AG10803 (cell line): ENCODE measurements around the gene EXOC7.
"Not testable (repeated sequence)": the region's sequence is repeated elsewhere in the genome, so short reads cannot be mapped to it uniquely, and the experiment has no call there.

ENCODE experiments used
- DNase-seq: peaks from one replicate; pipeline ENCODE4 v3.0.0; 2010; ENCODE audit warnings: low read depth
- H3K4me3 ChIP-seq: 2 replicates; pipeline ENCODE4 v1.5.1; 2011; ENCODE audit warnings: mild to moderate bottlenecking, low read length, control low read depth
- TF ChIP-seq, protein P1 (sequence below): conservative IDR thresholded peaks from 2 replicates; pipeline ENCODE4 v1.5.1; 2011; ENCODE audit warnings: mild to moderate bottlenecking, low read length, control low read depth, inconsistent platforms

The EXOC7 gene

DNA sequence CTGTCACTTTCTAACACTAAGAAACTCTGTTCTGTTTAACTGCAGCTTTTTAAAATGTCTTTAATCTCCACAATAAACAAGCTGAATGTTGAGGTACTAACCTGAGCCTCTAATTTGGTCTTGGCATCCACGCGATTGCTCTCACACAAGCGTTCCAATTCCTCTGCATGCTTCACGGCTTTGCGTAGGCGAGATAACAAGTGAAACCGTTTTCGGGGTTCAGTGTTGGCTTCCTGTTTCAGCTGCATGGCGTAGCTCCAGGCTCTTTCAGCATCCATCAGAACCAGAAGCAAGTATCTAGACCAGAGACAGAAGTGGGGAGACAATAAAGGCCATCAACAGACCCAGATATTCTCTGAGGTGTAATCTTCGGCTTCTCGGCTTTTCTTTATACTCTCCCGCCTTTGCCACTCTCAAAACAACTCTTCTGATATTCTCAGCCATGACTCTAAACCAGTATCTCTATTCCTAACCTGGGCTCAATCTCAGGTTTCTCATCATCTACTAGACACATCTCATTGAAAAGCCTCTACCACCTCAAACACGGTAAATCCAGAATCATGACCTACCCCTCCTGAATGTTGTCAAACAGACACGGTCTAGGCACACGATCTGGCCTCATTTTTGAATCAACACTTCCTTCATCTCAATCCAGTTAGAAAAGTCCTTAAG is 39.6 kb downstream of the EXOC7 start:
- no peak for DNase-seq
- TF ChIP-seq, protein P1, sequence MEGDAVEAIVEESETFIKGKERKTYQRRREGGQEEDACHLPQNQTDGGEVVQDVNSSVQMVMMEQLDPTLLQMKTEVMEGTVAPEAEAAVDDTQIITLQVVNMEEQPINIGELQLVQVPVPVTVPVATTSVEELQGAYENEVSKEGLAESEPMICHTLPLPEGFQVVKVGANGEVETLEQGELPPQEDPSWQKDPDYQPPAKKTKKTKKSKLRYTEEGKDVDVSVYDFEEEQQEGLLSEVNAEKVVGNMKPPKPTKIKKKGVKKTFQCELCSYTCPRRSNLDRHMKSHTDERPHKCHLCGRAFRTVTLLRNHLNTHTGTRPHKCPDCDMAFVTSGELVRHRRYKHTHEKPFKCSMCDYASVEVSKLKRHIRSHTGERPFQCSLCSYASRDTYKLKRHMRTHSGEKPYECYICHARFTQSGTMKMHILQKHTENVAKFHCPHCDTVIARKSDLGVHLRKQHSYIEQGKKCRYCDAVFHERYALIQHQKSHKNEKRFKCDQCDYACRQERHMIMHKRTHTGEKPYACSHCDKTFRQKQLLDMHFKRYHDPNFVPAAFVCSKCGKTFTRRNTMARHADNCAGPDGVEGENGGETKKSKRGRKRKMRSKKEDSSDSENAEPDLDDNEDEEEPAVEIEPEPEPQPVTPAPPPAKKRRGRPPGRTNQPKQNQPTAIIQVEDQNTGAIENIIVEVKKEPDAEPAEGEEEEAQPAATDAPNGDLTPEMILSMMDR = no peak
- H3K4me3 ChIP-seq = no peak overlapping the region

DNA sequence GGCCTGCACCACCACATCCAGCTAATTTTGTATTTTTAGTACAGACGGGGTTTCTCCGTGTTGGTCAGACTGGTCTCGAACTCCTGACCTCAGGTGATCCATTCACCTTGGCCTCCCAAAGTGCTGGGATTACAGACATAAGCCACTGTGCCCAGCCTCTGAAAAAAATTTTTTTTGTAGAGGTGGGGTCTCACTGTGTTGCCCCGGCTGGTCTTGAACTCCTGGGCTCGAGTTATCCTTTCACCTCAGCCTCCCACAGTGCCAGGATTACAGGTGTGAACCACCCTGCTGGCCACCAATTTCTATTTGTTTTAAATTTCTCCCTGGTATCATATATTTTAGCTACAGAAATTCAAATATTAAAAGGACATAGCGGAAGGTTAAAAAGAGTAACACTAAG is 45.3 kb downstream of the EXOC7 start:
- not testable (repeated sequence) for H3K4me3 ChIP-seq, DNase-seq

DNA sequence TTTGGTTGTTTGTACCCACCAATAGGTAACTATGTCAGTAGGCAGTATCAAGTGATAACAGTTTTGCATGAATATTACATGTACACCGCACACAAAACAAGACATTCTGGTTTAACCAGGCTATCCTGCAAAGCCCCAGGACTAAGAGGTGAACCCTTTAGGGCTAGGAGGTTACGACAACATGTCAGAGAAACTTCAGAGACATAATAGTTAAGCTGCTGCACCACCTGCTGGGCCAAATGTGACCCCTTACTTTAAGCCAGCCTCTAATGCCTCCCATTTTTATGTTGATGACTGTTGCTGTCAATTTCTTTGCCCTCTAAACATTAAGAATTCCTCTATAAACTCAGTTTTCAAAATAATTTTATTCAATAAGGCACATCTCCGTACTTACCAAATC is 46.7 kb downstream of the EXOC7 start:
- no peak for DNase-seq
- no peak overlapping the region for H3K4me3 ChIP-seq
- TF ChIP-seq, protein P1 = no peak

GRCh38 chr17:76054112-76054476 is 49.5 kb downstream of the EXOC7 start:
- TF ChIP-seq, protein P1 = no peak
- no peak for DNase-seq
- H3K4me3 ChIP-seq = no peak overlapping the region

DNA sequence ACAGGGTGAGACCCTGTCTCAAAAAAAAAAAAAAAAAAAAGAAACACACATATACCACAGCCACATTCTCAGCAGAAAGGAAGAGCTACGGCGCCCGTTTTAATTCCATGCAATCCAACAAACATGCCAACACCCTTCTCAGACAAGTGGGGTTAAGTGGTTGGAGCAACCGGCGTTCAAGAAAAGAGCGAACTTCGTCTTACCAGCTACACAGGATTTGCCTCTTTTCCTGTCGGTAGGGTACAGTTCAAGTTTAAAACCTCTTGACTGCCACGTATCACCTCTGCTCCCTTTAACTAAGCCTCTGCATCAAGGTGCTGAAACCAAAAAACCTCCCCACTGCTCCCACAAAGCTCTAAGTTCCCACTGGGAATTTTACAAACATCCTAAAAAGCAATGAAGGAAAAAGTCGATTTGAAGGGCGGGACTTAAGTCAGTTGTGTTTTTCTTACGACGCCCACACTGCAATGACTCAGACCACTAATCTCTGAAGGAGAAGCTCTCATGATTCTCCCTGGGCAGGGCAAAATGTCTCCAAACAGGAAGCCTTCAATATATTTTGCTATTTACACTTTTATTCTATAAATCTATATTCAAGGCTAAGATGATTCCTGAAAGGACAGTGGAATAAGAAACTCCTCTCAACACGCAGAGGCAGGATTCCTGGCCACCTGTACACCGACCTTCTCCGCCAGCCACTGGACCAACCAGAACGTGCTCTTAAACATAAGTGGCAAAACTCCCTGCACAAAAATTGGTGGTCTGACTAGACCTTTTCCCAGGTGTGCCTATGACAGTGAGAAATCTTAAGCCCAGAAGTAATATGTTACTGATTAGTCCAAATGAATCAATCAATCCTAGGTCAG is 50.1 kb downstream of the EXOC7 start:
- TF ChIP-seq, protein P1 = no peak
- no peak overlapping the region for H3K4me3 ChIP-seq
- no peak for DNase-seq

GRCh38 chr17:76051561-76051960 is 52.0 kb downstream of the EXOC7 start:
- H3K4me3 ChIP-seq = no peak overlapping the region
- TF ChIP-seq, protein P1 = no peak
- DNase-seq = no peak

- DNase-seq = no peak
- TF ChIP-seq, protein P1 = no peak
Measured at GRCh38 chr17:76050538-76051467, 52.8 kb downstream of the EXOC7 start.

More at GRCh38 chr17:76050538-76051467, 52.8 kb downstream of the EXOC7 start:
- H3K4me3 ChIP-seq = no peak overlapping the region
